Adrenal gland (tissue), 5 donors: ENCODE measurements around the gene ZNRF1.

Experiments
- CTCF ChIP-seq, 6 experiments: fragments of 450-650 bp in 4 of 6; fragments of 200-600 bp in 2 of 6; sonication (generic) in 1 of 6; IDR thresholded peaks; 1 replicate in 5 of 6; 2 replicates in 1 of 6; pipeline versions ENCODE4 v1.5.1 to v1.8.0; 2016 to 2021; ENCODE audit warnings: antibody characterized with exemption in 6 of 6, mild to moderate bottlenecking in 2 of 6, moderate library complexity in 1 of 6
- POLR2A ChIP-seq, 2 donors: fragments of 450-650 bp; IDR thresholded peaks; one replicate each; pipeline ENCODE4 v1.6.1; 2017; ENCODE audit warnings: antibody characterized with exemption in 2 of 2, mild to moderate bottlenecking in 2 of 2, moderate library complexity in 1 of 2
- donor health status: DM: no; HTN: no; CAD: no.

- TF ChIP-seq CTCF (IDR thresholded peaks at IDR 0.05) (no peak), POLR2A (IDR thresholded peaks at IDR 0.05) (no peak)
Observed at GRCh38 chr16:75088934-75089333, 90.1 kb downstream of the ZNRF1 start.
